A673 (cell line): ENCODE results near the gene ACP7. TPM values are rescaled to one million over a fixed set of nuclear protein-coding genes. Genes with fewer than 3 reads are reported as not detected.

Source experiments
- BruUV-seq: library from RNA; stranded (reverse); fragments of 400-500 nt; replicated peaks from 2 replicates; lab custom pipeline; 2021; lab: Mats Ljungman, UMichigan
- CTCF ChIA-PET: fragments of 300-600 bp; sonication (Branson Sonifier 250); formaldehyde crosslinking; loops from one replicate; lab custom pipeline; 2022; ENCODE audit warnings: antibody characterized with exemption; lab: Charles Lee
- POLR2A ChIA-PET: fragments of 300-600 bp; sonication (Branson Sonifier 250); formaldehyde crosslinking; loops from one replicate; lab custom pipeline; 2022; ENCODE audit warnings: antibody characterized with exemption; ENCODE audit not compliant: low non-redundant PET; lab: Charles Lee
- DNase-seq: peaks from one replicate; pipeline ENCODE4 v3.0.0-alpha.2; 2015; ENCODE audit warnings: low spot score
- H3K27ac ChIP-seq: fragments of 200-600 bp; sonication (generic); 2 replicates; pipeline ENCODE4 v1.5.1; 2016; ENCODE audit warnings: mixed run types, low read depth, mild to moderate bottlenecking, mixed read lengths, antibody characterized with exemption, low read length; ENCODE audit not compliant: poor library complexity, severe bottlenecking
- H3K27me3 ChIP-seq: fragments of 200-600 bp; sonication (generic); replicated peaks from 2 replicates; pipeline ENCODE4 v1.6.1; 2017; ENCODE audit warnings: mixed run types, low read depth, mild to moderate bottlenecking, mixed read lengths, antibody characterized with exemption, low read length; ENCODE audit not compliant: insufficient read depth, poor library complexity
- H3K36me3 ChIP-seq: fragments of 200-600 bp; sonication (generic); 2 replicates; pipeline ENCODE4 v1.6.1; 2016; ENCODE audit warnings: mixed run types, mild to moderate bottlenecking, mixed read lengths, antibody characterized with exemption, low read length; ENCODE audit not compliant: insufficient read depth, poor library complexity, severe bottlenecking
- H3K4me1 ChIP-seq: fragments of 200-600 bp; sonication (generic); 2 replicates; pipeline ENCODE4 v1.6.1; 2017; ENCODE audit warnings: mixed run types, mild to moderate bottlenecking, mixed read lengths, antibody characterized with exemption, low read length; ENCODE audit not compliant: insufficient read depth, poor library complexity, severe bottlenecking
- H3K4me3 ChIP-seq: fragments of 200-600 bp; sonication (generic); 2 replicates; pipeline ENCODE4 v1.5.1; 2016; ENCODE audit warnings: low read depth, mixed run types, mild to moderate bottlenecking, mixed read lengths, low read length; ENCODE audit not compliant: poor library complexity, severe bottlenecking
- H3K9me3 ChIP-seq: fragments of 200-600 bp; sonication (generic); 2 replicates; pipeline ENCODE4 v1.6.1; 2016; ENCODE audit warnings: mixed run types, low read depth, mild to moderate bottlenecking, mixed read lengths, antibody characterized with exemption, low read length; ENCODE audit not compliant: poor library complexity, severe bottlenecking
- CTCF ChIP-seq: fragments of 300-800, 200-600 bp; sonication (generic); conservative IDR thresholded peaks from 2 replicates; pipeline ENCODE4 v1.5.1; 2017; ENCODE audit warnings: low read depth, mild to moderate bottlenecking, antibody characterized with exemption, low read length, moderate library complexity, mixed read lengths
- EZH2 ChIP-seq: fragments of 200-600 bp; sonication (generic); IDR thresholded peaks from 2 replicates; pipeline ENCODE4 v1.6.1; 2017; ENCODE audit warnings: borderline replicate concordance, low read depth, mild to moderate bottlenecking, mixed read lengths, antibody characterized with exemption, low read length; ENCODE audit not compliant: poor library complexity, severe bottlenecking
- intact Hi-C: fragments of 100-400 bp; cut with micrococcal nuclease; formaldehyde crosslinking; loops from one replicate; pipeline ENCODE4 v1.10.0; 2022; ENCODE audit not compliant: unreplicated experiment
- total RNA-seq: library from RNA; stranded (reverse); gene quantifications from 2 replicates; pipeline ENCODE4 v1.2.3, GENCODE V29; 2021

The ACP7 gene
- total RNA-seq, 1 experiment from 2014 or later, result not detected

- POLR2A ChIA-PET, result interaction anchor here (0.6 kb wide), 1 partner anchor 376 kb away, joined by 3 read pairs; no protein-coding TSS in a partner anchor
- Histone ChIP-seq H3K27ac (no peak overlapping the region), H3K27me3 (no peaks in the 10 kb centered on the region), H3K36me3 (no peaks in the 10 kb centered on the region), H3K4me1 (no peaks in the 10 kb centered on the region), H3K4me3 (no peak overlapping the region), H3K9me3 (no peaks in the 10 kb centered on the region)
- BruUV-seq, result no TSS peak
- no peak for DNase-seq
- intact Hi-C loops, result no loop called here
- CTCF ChIA-PET, result no interaction called here
- TF ChIP-seq EZH2, result no peak
- TF ChIP-seq CTCF, result no peak
These were observed 72.4 kb downstream of the ACP7 start for GRCh38 chr19:39156326-39157230.

GRCh38 chr19:39157275-39157996 is 73.3 kb downstream of the ACP7 start:
- DNase-seq, result no peak
- TF ChIP-seq CTCF, result no peak
- no peak for TF ChIP-seq EZH2
- POLR2A ChIA-PET, result no interaction called here
- CTCF ChIA-PET, result no interaction called here
- H3K36me3 ChIP-seq, result no peaks in the 10 kb centered on the region
- H3K27ac ChIP-seq, result no peak overlapping the region
- intact Hi-C loops, result no loop called here
- H3K4me1 ChIP-seq, result no peaks in the 10 kb centered on the region
- H3K27me3 ChIP-seq, result no peaks in the 10 kb centered on the region
- H3K9me3 ChIP-seq, result no peaks in the 10 kb centered on the region
- no peak overlapping the region for H3K4me3 ChIP-seq
- BruUV-seq, result no TSS peak

GRCh38 chr19:39157997-39158389 is 73.8 kb downstream of the ACP7 start:
- ChIA-PET CTCF (no interaction called here), POLR2A (no interaction called here)
- Histone ChIP-seq H3K27ac (no peak overlapping the region), H3K9me3 (no peaks in the 10 kb centered on the region), H3K4me3 (no peak overlapping the region), H3K27me3 (no peaks in the 10 kb centered on the region), H3K4me1 (no peaks in the 10 kb centered on the region), H3K36me3 (no peaks in the 10 kb centered on the region)
- DNase-seq, result no peak
- intact Hi-C loops, result no loop called here
- BruUV-seq, result no TSS peak
- TF ChIP-seq EZH2, result no peak
- no peak for TF ChIP-seq CTCF
